K562 (cell line): ENCODE data around the gene PIP5KL1. TPM values are rescaled to one million over a fixed set of nuclear protein-coding genes. Genes with fewer than 3 reads are reported as not detected.

Source experiments
- ARNT ChIP-seq, 2 experiments: fragments of 450-650 bp; IDR thresholded peaks; 2 replicates each; pipeline ENCODE4 v1.6.1; 2016; ENCODE audit warnings: mild to moderate bottlenecking in 1 of 2
- CHD4 ChIP-seq: fragments of 200-600 bp; sonication (generic); IDR thresholded peaks from 3 replicates; pipeline ENCODE4 v1.6.1; 2012; ENCODE audit warnings: low read depth, mild to moderate bottlenecking, mixed read lengths, low read length, inconsistent platforms; ENCODE audit not compliant: insufficient read depth, insufficient replicate concordance, poor library complexity, severe bottlenecking
- CREB1 ChIP-seq, 2 experiments: sonication (generic) in 1 of 2; formaldehyde crosslinking in 1 of 2; IDR thresholded peaks; 2 replicates each; pipeline versions ENCODE4 v1.6.1 to v1.8.0; 2012 to 2022; ENCODE audit warnings: inconsistent platforms in 1 of 2, mild to moderate bottlenecking in 1 of 2, missing genetic modification reagents in 1 of 2, moderate library complexity in 1 of 2
- HMGXB4 ChIP-seq: sonication (generic); formaldehyde crosslinking; IDR thresholded peaks from 2 replicates; pipeline ENCODE4 v1.8.1; 2023; ENCODE audit warnings: mild to moderate bottlenecking, missing genetic modification reagents
- KDM4B ChIP-seq, 2 experiments: fragments of 450-650 bp in 1 of 2; sonication (generic) in 1 of 2; IDR thresholded peaks; 2 replicates each; pipeline ENCODE4 v1.6.1; 2016 to 2017; ENCODE audit warnings: borderline replicate concordance in 2 of 2, antibody characterized with exemption in 1 of 2, low read depth in 1 of 2, mild to moderate bottlenecking in 1 of 2
- KDM5B ChIP-seq: fragments of 200-600 bp; sonication (generic); IDR thresholded peaks from 2 replicates; pipeline ENCODE4 v1.6.1; 2012; ENCODE audit warnings: low read depth, mild to moderate bottlenecking, moderate library complexity, low read length, control low read depth, inconsistent platforms; ENCODE audit not compliant: insufficient replicate concordance
- MED1 ChIP-seq: sonication (generic); formaldehyde crosslinking; IDR thresholded peaks from 2 replicates; pipeline ENCODE4 v1.8.1; 2023; ENCODE audit warnings: missing genetic modification reagents, borderline replicate concordance
- RBM22 ChIP-seq: fragments of 200-400 bp; formaldehyde crosslinking; IDR thresholded peaks from 2 replicates; pipeline ENCODE4 v1.6.1; 2018; ENCODE audit warnings: low read length, low read depth; ENCODE audit not compliant: poor library complexity, severe bottlenecking
- SMARCA5 ChIP-seq: fragments of 450-650 bp; IDR thresholded peaks from 2 replicates; pipeline ENCODE4 v1.6.1; 2016
- ZBTB7A ChIP-seq: IDR thresholded peaks from 2 replicates; pipeline ENCODE4 v1.6.1; 2011; ENCODE audit warnings: low read depth, mild to moderate bottlenecking, low read length, moderate library complexity, borderline replicate concordance; ENCODE audit not compliant: control insufficient read depth
- ZKSCAN1 ChIP-seq: fragments of 150-350 bp; IDR thresholded peaks from 2 replicates; pipeline ENCODE4 v1.6.1; 2016; ENCODE audit warnings: low read depth, low read length
- ZNF24 ChIP-seq: fragments of 450-650 bp; IDR thresholded peaks from 2 replicates; pipeline ENCODE4 v1.6.1; 2016
- ZNF253 ChIP-seq: fragments of 250-450 bp; sonication (Bioruptor Pico); conservative IDR thresholded peaks from 2 replicates; pipeline ENCODE4 v1.6.1; 2021; ENCODE audit warnings: mild to moderate bottlenecking
- ZNF274 ChIP-seq: IDR thresholded peaks from 2 replicates; pipeline ENCODE4 v1.6.1; 2011; ENCODE audit warnings: low read depth, mild to moderate bottlenecking, low read length, moderate library complexity, borderline replicate concordance
- ZNF639 ChIP-seq, 2 experiments: fragments of 200-800 bp in 1 of 2; sonication (Bioruptor generic) in 1 of 2; sonication (generic) in 1 of 2; formaldehyde crosslinking in 1 of 2; IDR thresholded peaks in 1 of 2; conservative IDR thresholded peaks in 1 of 2; 2 replicates each; pipeline versions ENCODE4 v1.5.0 to v1.6.1; 2016 to 2020; ENCODE audit warnings: missing compliant biosample characterization in 1 of 2, missing genetic modification characterization in 1 of 2, missing genetic modification reagents in 1 of 2
- ZNF77 ChIP-seq: fragments of 250-450 bp; sonication (Bioruptor Pico); IDR thresholded peaks from 2 replicates; pipeline ENCODE4 v1.5.0; 2020
- polyA plus RNA-seq, 8 experiments: library from polyadenylated mRNA; depleted of rRNA in 4 of 8; stranded (reverse) in 5 of 8; unstranded in 3 of 8; fragments of >200 nt; fragmentation: Nextera tagmentation in 2 of 8; fragmentation: Illumina TruSeq in 1 of 8; extraction: Ambion mirVana in 2 of 8; extraction: Trizol in 1 of 8; gene quantifications; 2 replicates each; pipeline versions ENCODE4 v1.2.1 to v1.2.3, GENCODE V29; 2011 to 2014; ENCODE audit warnings: inconsistent platforms in 1 of 8, missing spikeins in 1 of 8
- total RNA-seq, 7 experiments: library from RNA; depleted of rRNA in 6 of 7; stranded (reverse); fragments of >200 nt in 6 of 7; fragmentation: Illumina TruSeq in 2 of 7; extraction: Trizol in 2 of 7; gene quantifications; 2 replicates each; pipeline versions ENCODE4 v1.2.1 to v1.2.3, GENCODE V29; 2011 to 2021; ENCODE audit warnings: low replicate concordance in 1 of 7
- TF ChIP-seq, protein P1 (sequence below): fragments of 250-450 bp; sonication (Bioruptor Pico); IDR thresholded peaks from 2 replicates; pipeline ENCODE4 v1.8.0; 2022; ENCODE audit warnings: inconsistent platforms
- TF ChIP-seq, protein P2 (sequence below): fragments of 250-450 bp; sonication (Bioruptor Pico); IDR thresholded peaks from 2 replicates; pipeline ENCODE4 v1.8.0; 2021; ENCODE audit warnings: moderate library complexity, mild to moderate bottlenecking, inconsistent platforms
- TF ChIP-seq, protein P3 (sequence below): fragments of 450-650 bp; IDR thresholded peaks from 2 replicates; pipeline ENCODE4 v1.6.1; 2014; ENCODE audit warnings: low read depth, mild to moderate bottlenecking, moderate library complexity, borderline replicate concordance

Gene PIP5KL1
- total and polyA plus RNA-seq, 9 of the 15 experiments (the other 6 are each of a cell fraction or from before 2014, with no cell fraction given): 0.18 to 4.8 (median 1.2) TPM

- TF ChIP-seq ZBTB7A (peak; percentile 87), HMGXB4 (CRISPR knock-in tag) (0 out of 2 replicates have a peak, but pooled peaks have one; percentile 45), SMARCA5 (peak; percentile 87), KDM4B (IDR thresholded peaks at IDR 0.05; ENCODE audit: borderline replicate concordance in 2 of 2, low read depth in 1 of 2) (peak in 1 of 2 experiments; percentile 97; a peak in 2 of 4 replicates), ARNT (IDR thresholded peaks at IDR 0.05) (peak; percentile 27 to 52; a peak in 2 of 4 replicates), ZNF274 (no peak), RBM22 (peak; percentile 61), ZNF253 (no peak), MED1 (CRISPR knock-in tag) (no peak), CREB1 (IDR thresholded peaks at IDR 0.05) (peak; percentile 44; the same call in 1 of the 2 replicates), CREB1 (CRISPR knock-in tag; IDR thresholded peaks at IDR 0.05) (peak; percentile 63; the same call in 1 of the 2 replicates), ZNF639 (CRISPR knock-in tag; conservative IDR thresholded peaks at IDR 0.05 in 1 of 2, IDR thresholded peaks at IDR 0.05 in 1 of 2) (peak in 1 of 2 experiments; percentile 69; a peak in 2 of 4 replicates), ZNF24 (no peak), CHD4 (peak; percentile 7), ZNF77 (CRISPR knock-in tag) (no peak), KDM5B (peak; percentile 76), ZKSCAN1 (no peak)
- TF ChIP-seq, protein P1, sequence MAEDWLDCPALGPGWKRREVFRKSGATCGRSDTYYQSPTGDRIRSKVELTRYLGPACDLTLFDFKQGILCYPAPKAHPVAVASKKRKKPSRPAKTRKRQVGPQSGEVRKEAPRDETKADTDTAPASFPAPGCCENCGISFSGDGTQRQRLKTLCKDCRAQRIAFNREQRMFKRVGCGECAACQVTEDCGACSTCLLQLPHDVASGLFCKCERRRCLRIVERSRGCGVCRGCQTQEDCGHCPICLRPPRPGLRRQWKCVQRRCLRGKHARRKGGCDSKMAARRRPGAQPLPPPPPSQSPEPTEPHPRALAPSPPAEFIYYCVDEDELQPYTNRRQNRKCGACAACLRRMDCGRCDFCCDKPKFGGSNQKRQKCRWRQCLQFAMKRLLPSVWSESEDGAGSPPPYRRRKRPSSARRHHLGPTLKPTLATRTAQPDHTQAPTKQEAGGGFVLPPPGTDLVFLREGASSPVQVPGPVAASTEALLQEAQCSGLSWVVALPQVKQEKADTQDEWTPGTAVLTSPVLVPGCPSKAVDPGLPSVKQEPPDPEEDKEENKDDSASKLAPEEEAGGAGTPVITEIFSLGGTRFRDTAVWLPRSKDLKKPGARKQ (CRISPR knock-in tag): no peak
- TF ChIP-seq, protein P2, sequence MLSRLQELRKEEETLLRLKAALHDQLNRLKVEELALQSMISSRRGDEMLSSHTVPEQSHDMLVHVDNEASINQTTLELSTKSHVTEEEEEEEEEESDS (CRISPR knock-in tag): no peak
- TF ChIP-seq, protein P3, sequence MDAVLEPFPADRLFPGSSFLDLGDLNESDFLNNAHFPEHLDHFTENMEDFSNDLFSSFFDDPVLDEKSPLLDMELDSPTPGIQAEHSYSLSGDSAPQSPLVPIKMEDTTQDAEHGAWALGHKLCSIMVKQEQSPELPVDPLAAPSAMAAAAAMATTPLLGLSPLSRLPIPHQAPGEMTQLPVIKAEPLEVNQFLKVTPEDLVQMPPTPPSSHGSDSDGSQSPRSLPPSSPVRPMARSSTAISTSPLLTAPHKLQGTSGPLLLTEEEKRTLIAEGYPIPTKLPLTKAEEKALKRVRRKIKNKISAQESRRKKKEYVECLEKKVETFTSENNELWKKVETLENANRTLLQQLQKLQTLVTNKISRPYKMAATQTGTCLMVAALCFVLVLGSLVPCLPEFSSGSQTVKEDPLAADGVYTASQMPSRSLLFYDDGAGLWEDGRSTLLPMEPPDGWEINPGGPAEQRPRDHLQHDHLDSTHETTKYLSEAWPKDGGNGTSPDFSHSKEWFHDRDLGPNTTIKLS: peak; percentile 90
Measured at GRCh38 chr9:127937388-127938297, 7.1 kb upstream of the PIP5KL1 start, which contains the start of gene DPM2 (continued).
